Activated CD8-positive, alpha-beta T cell treated with anti-CD3 and anti-CD28 coated beads for 36 hours (primary cell): ENCODE data around the gene TMEM125. TPM values are rescaled to one million over a fixed set of nuclear protein-coding genes. Genes with fewer than 3 reads are reported as not detected.

Experiments
- ATAC-seq: fragments of 200-7000 bp; cut with Tn5 transposase; one replicate; pipeline ENCODE4 v1.10.0; 2021; ENCODE audit warnings: mild to moderate bottlenecking, moderate library complexity
- CTCF ChIA-PET: fragments of 350-600 bp; sonication (Branson Sonifier 250); formaldehyde crosslinking; loops from one replicate; lab custom pipeline; 2021; ENCODE audit warnings: antibody characterized with exemption; lab: Charles Lee
- POLR2A ChIA-PET: fragments of 350-600 bp; sonication (Branson Sonifier 250); formaldehyde crosslinking; loops from one replicate; lab custom pipeline; 2021; ENCODE audit warnings: antibody characterized with exemption; lab: Charles Lee
- DNase-seq: peaks from one replicate; pipeline ENCODE4 v3.0.0-alpha.2; 2020
- H3K27ac Mint-ChIP-seq: one replicate; pipeline ENCODE4 v1.8.0; 2021; ENCODE audit warnings: mild to moderate bottlenecking, mixed read lengths
- H3K27me3 Mint-ChIP-seq: one replicate; pipeline ENCODE4 v1.8.0; 2021; ENCODE audit warnings: mixed read lengths
- H3K36me3 Mint-ChIP-seq: one replicate; pipeline ENCODE4 v1.8.0; 2021; ENCODE audit warnings: low read depth, mixed read lengths
- H3K4me1 Mint-ChIP-seq: one replicate; pipeline ENCODE4 v1.8.0; 2021; ENCODE audit warnings: low read depth, mixed read lengths
- H3K4me3 Mint-ChIP-seq: one replicate; pipeline ENCODE4 v1.8.0; 2021; ENCODE audit warnings: mild to moderate bottlenecking, moderate library complexity, mixed read lengths
- H3K9me3 Mint-ChIP-seq: one replicate; pipeline ENCODE4 v1.8.0; 2021; ENCODE audit warnings: mixed read lengths
- CTCF ChIP-seq: fragments of 200-600 bp; IDR thresholded peaks from one replicate; pipeline ENCODE4 v1.8.0; 2022; ENCODE audit warnings: antibody characterized with exemption, mild to moderate bottlenecking
- intact Hi-C: fragments of 100-400 bp; cut with micrococcal nuclease; formaldehyde crosslinking; loops from one replicate; pipeline ENCODE4 v1.10.0; 2022
- total RNA-seq, 2 experiments: library from RNA; stranded (reverse); gene quantifications; one replicate each; pipeline ENCODE4 v1.2.3, GENCODE V29; 2021

The TMEM125 gene
- total RNA-seq, 2 experiments from 2014 or later, result 0.81 TPM; not detected in 1

DNA sequence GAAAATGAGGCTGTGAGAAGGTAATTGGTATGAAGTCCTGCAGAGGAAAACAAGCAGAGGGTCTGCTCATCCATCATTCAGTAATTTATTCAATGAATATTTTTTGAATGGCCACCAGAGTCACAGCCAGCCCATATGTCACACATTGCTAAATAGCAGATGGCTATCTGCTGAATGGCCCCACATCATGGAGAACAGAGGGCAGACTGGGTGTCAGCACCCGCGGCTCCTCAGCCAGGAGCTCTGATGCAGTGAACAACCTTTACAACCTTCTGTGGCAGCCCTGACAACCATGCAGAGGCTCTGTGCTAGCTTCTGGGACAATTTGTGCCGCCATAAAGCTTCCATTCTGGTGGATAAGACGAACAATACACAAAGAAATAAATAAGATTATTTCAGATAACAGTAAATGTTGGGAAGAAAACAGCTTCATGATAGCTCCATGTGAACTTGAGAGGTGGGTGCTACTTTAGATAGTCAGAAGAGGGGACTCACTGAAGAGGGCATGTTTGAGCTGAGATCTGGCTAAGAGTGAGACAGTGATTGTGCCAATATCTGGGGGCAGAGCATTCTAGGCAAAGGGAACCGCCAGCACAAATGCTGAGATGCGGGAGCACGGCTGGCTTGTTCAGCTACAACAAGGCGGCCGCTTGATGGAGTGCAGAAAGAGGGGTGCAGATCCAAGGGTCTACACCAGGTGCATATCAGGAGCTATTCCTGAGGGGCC, 18.4 kb downstream of the TMEM125 start:
- ChIA-PET POLR2A (no interaction called here), CTCF (no interaction called here)
- no peaks in the 10 kb centered on the region for H3K4me1 Mint-ChIP-seq
- H3K9me3 Mint-ChIP-seq, result no peaks in the 10 kb centered on the region
- H3K27me3 Mint-ChIP-seq, result peaks cover 3% of the 10 kb centered on the region
- DNase-seq (no peak), ATAC-seq (no peak)
- no peak overlapping the region for H3K4me3 Mint-ChIP-seq
- H3K27ac Mint-ChIP-seq, result no peak overlapping the region
- no peak for TF ChIP-seq CTCF
- intact Hi-C loops, result no loop called here
- H3K36me3 Mint-ChIP-seq, result no peaks in the 10 kb centered on the region

GRCh38 chr1:43288785-43289706, 19.3 kb downstream of the TMEM125 start:
- intact Hi-C loops, result no loop called here
- no peaks in the 10 kb centered on the region for H3K9me3 Mint-ChIP-seq
- CTCF ChIA-PET, result no interaction called here
- DNase-seq (no peak), ATAC-seq (no peak)
- no peak overlapping the region for H3K27ac Mint-ChIP-seq
- POLR2A ChIA-PET, result no interaction called here
- peaks cover 3% of the 10 kb centered on the region for H3K27me3 Mint-ChIP-seq
- no peaks in the 10 kb centered on the region for H3K36me3 Mint-ChIP-seq
- no peak overlapping the region for H3K4me3 Mint-ChIP-seq
- H3K4me1 Mint-ChIP-seq, result no peaks in the 10 kb centered on the region
- TF ChIP-seq CTCF, result no peak

DNA sequence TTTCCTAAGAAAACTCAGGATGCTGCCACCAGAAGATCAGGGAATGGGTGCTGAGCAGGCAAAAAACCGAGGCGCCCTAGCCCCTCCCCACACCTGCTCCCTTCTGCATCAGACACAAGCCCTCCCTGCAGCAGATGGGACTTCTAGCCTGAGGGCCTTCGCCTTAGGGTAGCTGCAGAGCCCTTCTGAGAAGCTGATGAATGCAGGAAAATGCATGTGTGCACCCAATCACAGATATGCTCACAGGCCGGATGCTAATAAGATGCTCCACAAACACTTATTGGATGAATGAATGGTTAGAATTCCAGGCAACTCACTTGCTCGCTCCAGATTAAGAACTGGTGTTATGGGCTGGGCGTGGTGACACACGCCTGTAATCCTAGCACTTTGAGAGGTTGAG, 22.4 kb downstream of the TMEM125 start:
- Mint-ChIP-seq H3K36me3 (no peaks in the 10 kb centered on the region), H3K27me3 (peaks cover 2% of the 10 kb centered on the region), H3K9me3 (no peaks in the 10 kb centered on the region), H3K27ac (no peak overlapping the region), H3K4me1 (peaks cover 14% of the 10 kb centered on the region), H3K4me3 (no peak overlapping the region)
- intact Hi-C loops, result no loop called here
- CTCF ChIA-PET, result interaction anchor here (4.2 kb wide), 1 partner anchor 123 kb away, joined by 10 read pairs; no protein-coding TSS in a partner anchor
- TF ChIP-seq CTCF, result no peak
- DNase-seq (no peak), ATAC-seq (no peak)
- POLR2A ChIA-PET, result no interaction called here

DNA sequence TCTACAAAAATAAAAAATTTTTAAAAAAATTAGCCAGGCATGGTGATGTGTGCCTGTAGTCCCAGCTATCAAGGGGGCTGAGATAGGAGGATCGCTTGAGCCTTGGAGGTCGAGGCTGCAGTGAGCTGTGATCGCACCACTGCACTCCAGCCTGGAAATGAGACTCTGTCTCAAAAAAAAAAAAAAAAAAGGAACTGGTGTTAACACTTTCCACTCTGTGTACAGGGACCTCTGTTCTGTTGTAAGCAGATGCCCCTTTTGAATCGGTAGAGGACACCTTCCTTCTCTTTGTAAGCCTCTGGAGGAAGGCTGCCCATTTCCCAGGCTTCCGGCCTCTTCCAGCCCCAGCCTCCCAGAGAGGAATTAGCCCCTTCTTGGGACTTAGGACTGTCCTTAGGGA, 22.9 kb downstream of the TMEM125 start:
- POLR2A ChIA-PET, result no interaction called here
- no peak for DNase-seq
- H3K4me3 Mint-ChIP-seq, result no peak overlapping the region
- ATAC-seq, result no peak
- H3K4me1 Mint-ChIP-seq, result peaks cover 14% of the 10 kb centered on the region
- intact Hi-C loops, result no loop called here
- peaks cover 1% of the 10 kb centered on the region for H3K27me3 Mint-ChIP-seq
- CTCF ChIA-PET, result interaction anchor here (4.2 kb wide), 1 partner anchor 122 kb away, joined by 10 read pairs; no protein-coding TSS in a partner anchor
- no peak overlapping the region for H3K27ac Mint-ChIP-seq
- no peak for TF ChIP-seq CTCF
- no peaks in the 10 kb centered on the region for H3K9me3 Mint-ChIP-seq
- H3K36me3 Mint-ChIP-seq, result no peaks in the 10 kb centered on the region
